Gastroesophageal sphincter (tissue), 4 donors: ENCODE results near the gene BBS10. TPM values are rescaled to one million over a fixed set of nuclear protein-coding genes. Genes with fewer than 3 reads are reported as not detected.
"Not testable (repeated sequence)": the region's sequence is repeated elsewhere in the genome, so short reads cannot be mapped to it uniquely, and the experiment has no call there.

Experiments
- ATAC-seq: fragments of 150-250 bp; one replicate; pipeline ENCODE4 v1.9.1; 2016; ENCODE audit warnings: mild to moderate bottlenecking, moderate library complexity
- H3K27ac ChIP-seq, 4 donors: fragments of 200-600 bp; sonication (generic) in 3 of 4; 1 replicate in 3 of 4; 2 replicates in 1 of 4; pipeline ENCODE4 v1.5.1; 2016 to 2019
- H3K27me3 ChIP-seq: fragments of 200-600 bp; sonication (generic); one replicate; pipeline ENCODE4 v1.5.1; 2019
- H3K36me3 ChIP-seq, 2 donors: fragments of 200-600 bp; sonication (generic); one replicate each; pipeline ENCODE4 v1.5.1; 2019; ENCODE audit warnings: control low read depth in 1 of 2
- H3K4me1 ChIP-seq, 3 donors: fragments of 200-600 bp; sonication (generic); 1 replicate in 2 of 3; 2 replicates in 1 of 3; pipeline ENCODE4 v1.5.1; 2016 to 2019; ENCODE audit warnings: control low read depth in 2 of 3
- H3K4me3 ChIP-seq, 2 donors: fragments of 200-600 bp; sonication (generic); one replicate each; pipeline ENCODE4 v1.5.1; 2019; ENCODE audit warnings: mild to moderate bottlenecking in 1 of 2, moderate library complexity in 1 of 2
- H3K9me3 ChIP-seq, 3 donors: fragments of 200-600 bp; sonication (generic); one replicate each; pipeline ENCODE4 v1.5.1; 2017 to 2019; ENCODE audit warnings: control low read depth in 2 of 3
- CTCF ChIP-seq, 4 experiments: fragments of 200-600 bp in 2 of 4; fragments of 450-650 bp in 2 of 4; sonication (generic) in 1 of 4; IDR thresholded peaks; one replicate each; pipeline ENCODE4 v1.5.1; 2017 to 2019; ENCODE audit warnings: antibody characterized with exemption in 4 of 4, mild to moderate bottlenecking in 2 of 4, moderate library complexity in 2 of 4
- EP300 ChIP-seq: sonication (generic); formaldehyde crosslinking; IDR thresholded peaks from one replicate; pipeline ENCODE4 v1.6.1; 2017; ENCODE audit warnings: antibody characterized with exemption, mild to moderate bottlenecking
- POLR2A ChIP-seq, 2 donors: fragments of 450-650 bp; IDR thresholded peaks; one replicate each; pipeline ENCODE4 v1.6.1; 2017; ENCODE audit warnings: antibody characterized with exemption in 2 of 2, mild to moderate bottlenecking in 2 of 2, moderate library complexity in 1 of 2
- POLR2AphosphoS5 ChIP-seq: sonication (generic); formaldehyde crosslinking; IDR thresholded peaks from one replicate; pipeline ENCODE4 v1.6.1; 2017; ENCODE audit warnings: antibody characterized with exemption
- WGBS, 2 donors: methylation state at CpG; one replicate each; pipeline ENCODE4 v1.1.5; 2018; ENCODE audit warnings: low coverage in 1 of 2; 5-methylcytosine and 5-hydroxymethylcytosine counted together
- total RNA-seq, 4 donors: library from RNA; depleted of rRNA; stranded (reverse); fragments of >200 nt; gene quantifications; one replicate each; pipeline ENCODE4 v1.1.0, GENCODE V29; 2016

Gene BBS10
- total RNA-seq, 4 donors from 2014 or later = 8.9 to 22.2 (median 16.0) TPM

- TF ChIP-seq POLR2AphosphoS5 (no peak), CTCF (IDR thresholded peaks at IDR 0.05) (no peak), EP300 (no peak), POLR2A (IDR thresholded peaks at IDR 0.05) (no peak)
- no peak for ATAC-seq
- H3K27ac ChIP-seq = no peak overlapping the region
- WGBS, 2 donors = 83 to 92% methylated on average over 3 of the region's 3 CpGs
- H3K27me3 ChIP-seq = no peaks in the 10 kb centered on the region
- H3K36me3 ChIP-seq = peaks cover 0 to 50% of the 10 kb centered on the region in 2 donors
- H3K4me1 ChIP-seq = no peaks in the 10 kb centered on the region
- H3K9me3 ChIP-seq = no peaks in the 10 kb centered on the region
- H3K4me3 ChIP-seq = no peak overlapping the region
Observed at GRCh38 chr12:76383988-76384387, 35.8 kb upstream of the BBS10 start.

- Histone ChIP-seq H3K9me3 (no peaks in the 10 kb centered on the region), H3K27ac (no peak overlapping the region), H3K27me3 (no peaks in the 10 kb centered on the region), H3K4me3 (no peak overlapping the region), H3K4me1 (no peaks in the 10 kb centered on the region), H3K36me3 (peaks cover 3 to 60% of the 10 kb centered on the region in 2 donors)
- TF ChIP-seq POLR2AphosphoS5 = no peak
- no peak for TF ChIP-seq EP300
- no peak for TF ChIP-seq CTCF (IDR thresholded peaks at IDR 0.05)
- TF ChIP-seq POLR2A (IDR thresholded peaks at IDR 0.05) = no peak
- ATAC-seq = no peak
- WGBS, 2 donors = 88 to 91% methylated on average over 1 of the region's 1 CpG
Observed at GRCh38 chr12:76379261-76379660, 31.0 kb upstream of the BBS10 start.

- ATAC-seq, H3K27me3 ChIP-seq, H3K9me3 ChIP-seq, H3K27ac ChIP-seq, H3K4me1 ChIP-seq, H3K4me3 ChIP-seq: not testable (repeated sequence)
- H3K36me3 ChIP-seq = peaks cover 4 to 64% of the 10 kb centered on the region in 2 donors
- WGBS, 2 donors = 91 to 100% methylated on average over 1 of the region's 1 CpG
Observed at GRCh38 chr12:76376876-76377275, 28.7 kb upstream of the BBS10 start.

GRCh38 chr12:76375939-76376338 is 27.7 kb upstream of the BBS10 start:
- TF ChIP-seq POLR2AphosphoS5 = no peak
- no peak for TF ChIP-seq EP300
- TF ChIP-seq CTCF (IDR thresholded peaks at IDR 0.05) = no peak
- no peak for TF ChIP-seq POLR2A (IDR thresholded peaks at IDR 0.05)
- Histone ChIP-seq H3K9me3 (no peaks in the 10 kb centered on the region), H3K4me3 (no peak overlapping the region), H3K27me3 (no peaks in the 10 kb centered on the region), H3K27ac (no peak overlapping the region), H3K4me1 (no peaks in the 10 kb centered on the region), H3K36me3 (peaks cover 4 to 66% of the 10 kb centered on the region in 2 donors)
- ATAC-seq = no peak

- H3K4me3 ChIP-seq = no peak overlapping the region
- peaks cover 4 to 70% of the 10 kb centered on the region in 2 donors for H3K36me3 ChIP-seq
- H3K4me1 ChIP-seq = no peaks in the 10 kb centered on the region
- no peaks in the 10 kb centered on the region for H3K9me3 ChIP-seq
- H3K27me3 ChIP-seq = no peaks in the 10 kb centered on the region
- TF ChIP-seq CTCF (IDR thresholded peaks at IDR 0.05) = no peak
- TF ChIP-seq EP300 = no peak
- no peak for TF ChIP-seq POLR2AphosphoS5
- TF ChIP-seq POLR2A (IDR thresholded peaks at IDR 0.05) = no peak
- no peak overlapping the region for H3K27ac ChIP-seq
- no peak for ATAC-seq
- WGBS, 2 donors = 92 to 100% methylated on average over 1 of the region's 1 CpG
Observed at GRCh38 chr12:76375470-76375869, 27.3 kb upstream of the BBS10 start.
